Endodermal cell (in vitro differentiated cells): Measurements from ENCODE around the gene KCTD10. TPM values are rescaled to one million over a fixed set of nuclear protein-coding genes. Genes with fewer than 3 reads are reported as not detected.

Experiments used
- DNase-seq: peaks from one replicate; pipeline ENCODE4 v3.0.0-alpha.2; 2017
- H3K27ac ChIP-seq: 2 replicates; pipeline ENCODE4 v1.5.1; 2013; ENCODE audit warnings: mild to moderate bottlenecking, low read depth, low read length, moderate library complexity
- H3K27me3 ChIP-seq: 2 replicates; pipeline ENCODE4 v1.6.1; 2013; ENCODE audit warnings: mild to moderate bottlenecking, low read length, moderate library complexity; ENCODE audit not compliant: insufficient read depth, control insufficient read depth, poor library complexity, severe bottlenecking
- H3K36me3 ChIP-seq: 2 replicates; pipeline ENCODE4 v1.7.0; 2013; ENCODE audit warnings: mild to moderate bottlenecking, low read length, moderate library complexity; ENCODE audit not compliant: control insufficient read depth, insufficient read depth
- H3K4me1 ChIP-seq: one replicate; pipeline ENCODE4 v1.7.0; 2013; ENCODE audit warnings: low read length; ENCODE audit not compliant: control insufficient read depth, insufficient read depth
- H3K4me3 ChIP-seq: 2 replicates; pipeline ENCODE4 v1.5.1; 2013; ENCODE audit warnings: mild to moderate bottlenecking, low read length, moderate library complexity
- H3K9ac ChIP-seq: 2 replicates; pipeline ENCODE4 v1.6.1; 2013; ENCODE audit warnings: mild to moderate bottlenecking, low read length, moderate library complexity; ENCODE audit not compliant: poor library complexity, severe bottlenecking; ENCODE audit errors: extremely low read depth
- H3K9me3 ChIP-seq: 2 replicates; pipeline ENCODE4 v1.6.1; 2013; ENCODE audit warnings: mild to moderate bottlenecking, low read length, moderate library complexity; ENCODE audit not compliant: control insufficient read depth
- H3K27ac Mint-ChIP-seq: 2 replicates; pipeline ENCODE4 v1.8.0; 2020; ENCODE audit warnings: mixed read lengths
- H3K27me3 Mint-ChIP-seq: 2 replicates; pipeline ENCODE4 v1.8.0; 2021; ENCODE audit warnings: mild to moderate bottlenecking, mixed read lengths; ENCODE audit not compliant: insufficient read depth
- H3K36me3 Mint-ChIP-seq: 2 replicates; pipeline ENCODE4 v1.8.0; 2020; ENCODE audit warnings: low read depth, mixed read lengths
- H3K4me1 Mint-ChIP-seq: 2 replicates; pipeline ENCODE4 v1.8.0; 2020; ENCODE audit warnings: mixed read lengths
- H3K4me3 Mint-ChIP-seq: 2 replicates; pipeline ENCODE4 v1.8.0; 2020; ENCODE audit warnings: mild to moderate bottlenecking, moderate library complexity, mixed read lengths
- H3K9me3 Mint-ChIP-seq: 2 replicates; pipeline ENCODE4 v1.8.0; 2020; ENCODE audit warnings: mild to moderate bottlenecking, mixed read lengths
- WGBS, 2 experiments: methylation state at CpG; one replicate each; pipeline versions ENCODE4 v1.1.5 to v1.1.7; 2013; ENCODE audit warnings: missing lambda C conversion rate in 2 of 2, mixed read lengths in 1 of 2; ENCODE audit not compliant: insufficient coverage in 1 of 2, insufficient read length in 1 of 2; 5-methylcytosine and 5-hydroxymethylcytosine counted together
- total RNA-seq, 2 donors: library from RNA; stranded (reverse); fragmentation: NEBNext Ultra II Directional in 1 of 2; extraction: Animal tissue kit (Norgen Biotek cat#: 25700) in 1 of 2; gene quantifications; 2 replicates in 1 of 2; 3 replicates in 1 of 2; pipeline ENCODE4 v1.2.1, GENCODE V29; 2021
- TF ChIP-seq, protein P1 (sequence below): fragments of 200-600 bp; sonication (generic); conservative IDR thresholded peaks from 2 replicates; pipeline ENCODE4 v1.5.0; 2021; ENCODE audit warnings: antibody characterized with exemption, mild to moderate bottlenecking

KCTD10 gene
- total RNA-seq, 2 donors from 2014 or later: 50.9 to 53.5 TPM

DNA sequence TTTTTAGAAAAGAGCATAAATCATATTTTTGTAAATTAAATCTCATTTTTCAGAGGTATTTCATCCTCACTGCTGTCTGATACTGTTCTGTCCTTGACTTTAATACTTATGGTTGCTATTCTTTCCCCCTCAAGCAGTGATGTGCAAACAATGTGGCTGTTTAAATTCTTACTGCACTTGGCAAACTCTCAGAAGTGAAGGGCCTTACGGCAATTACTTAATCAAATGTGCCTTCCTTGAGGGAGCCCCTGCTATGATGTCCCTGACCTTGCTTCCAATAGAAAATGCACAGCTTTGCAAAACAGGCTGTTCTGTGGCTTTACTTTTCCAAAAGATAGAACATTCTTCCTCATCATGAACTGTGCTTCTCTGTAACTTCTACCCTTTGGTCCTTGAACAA, 35.5 kb upstream of the KCTD10 start:
- Mint-ChIP-seq H3K27ac (no peak overlapping the region), H3K27me3 (no peaks in the 10 kb centered on the region), H3K9me3 (no peaks in the 10 kb centered on the region), H3K4me3 (no peak overlapping the region), H3K36me3 (peaks cover 66% of the 10 kb centered on the region), H3K4me1 (peaks cover 17% of the 10 kb centered on the region)
- H3K4me1 ChIP-seq: no peaks in the 10 kb centered on the region
- peak overlapping the region; percentile 91 for H3K27ac ChIP-seq
- WGBS, 2 experiments: 67 to 95% methylated on average over 1 of the region's 1 CpG
- H3K9ac ChIP-seq: no peak overlapping the region
- no peak for DNase-seq
- TF ChIP-seq, protein P1, sequence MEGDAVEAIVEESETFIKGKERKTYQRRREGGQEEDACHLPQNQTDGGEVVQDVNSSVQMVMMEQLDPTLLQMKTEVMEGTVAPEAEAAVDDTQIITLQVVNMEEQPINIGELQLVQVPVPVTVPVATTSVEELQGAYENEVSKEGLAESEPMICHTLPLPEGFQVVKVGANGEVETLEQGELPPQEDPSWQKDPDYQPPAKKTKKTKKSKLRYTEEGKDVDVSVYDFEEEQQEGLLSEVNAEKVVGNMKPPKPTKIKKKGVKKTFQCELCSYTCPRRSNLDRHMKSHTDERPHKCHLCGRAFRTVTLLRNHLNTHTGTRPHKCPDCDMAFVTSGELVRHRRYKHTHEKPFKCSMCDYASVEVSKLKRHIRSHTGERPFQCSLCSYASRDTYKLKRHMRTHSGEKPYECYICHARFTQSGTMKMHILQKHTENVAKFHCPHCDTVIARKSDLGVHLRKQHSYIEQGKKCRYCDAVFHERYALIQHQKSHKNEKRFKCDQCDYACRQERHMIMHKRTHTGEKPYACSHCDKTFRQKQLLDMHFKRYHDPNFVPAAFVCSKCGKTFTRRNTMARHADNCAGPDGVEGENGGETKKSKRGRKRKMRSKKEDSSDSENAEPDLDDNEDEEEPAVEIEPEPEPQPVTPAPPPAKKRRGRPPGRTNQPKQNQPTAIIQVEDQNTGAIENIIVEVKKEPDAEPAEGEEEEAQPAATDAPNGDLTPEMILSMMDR: no peak
- no peaks in the 10 kb centered on the region for H3K27me3 ChIP-seq
- no peak overlapping the region for H3K4me3 ChIP-seq
- peaks cover 55% of the 10 kb centered on the region for H3K36me3 ChIP-seq
- H3K9me3 ChIP-seq: no peaks in the 10 kb centered on the region

DNA sequence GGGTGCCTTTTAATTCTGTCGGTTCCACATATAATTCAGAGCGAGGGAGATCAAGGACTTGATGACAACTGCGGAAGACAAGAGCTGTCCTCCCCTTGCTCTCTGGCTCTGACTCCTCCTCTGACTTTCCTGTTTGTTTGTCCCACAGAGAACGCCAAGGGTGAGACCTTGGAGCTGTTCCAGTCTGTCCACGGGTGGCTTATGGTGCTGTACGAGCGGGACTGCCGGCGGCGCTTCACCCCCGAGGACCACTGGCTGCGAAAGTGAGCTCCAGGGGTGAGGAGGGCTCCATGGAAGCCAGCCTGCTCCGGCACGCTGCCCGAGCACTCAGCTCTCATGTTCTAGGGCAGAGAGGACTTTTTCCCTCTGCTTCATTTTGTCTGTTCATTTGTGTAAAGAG, 33.1 kb upstream of the KCTD10 start:
- Mint-ChIP-seq H3K9me3 (no peaks in the 10 kb centered on the region), H3K4me1 (peaks cover 17% of the 10 kb centered on the region), H3K4me3 (no peak overlapping the region), H3K27me3 (no peaks in the 10 kb centered on the region), H3K36me3 (peaks cover 65% of the 10 kb centered on the region), H3K27ac (no peak overlapping the region)
- Histone ChIP-seq H3K9me3 (no peaks in the 10 kb centered on the region), H3K9ac (no peak overlapping the region), H3K36me3 (peaks cover 71% of the 10 kb centered on the region), H3K27me3 (no peaks in the 10 kb centered on the region), H3K4me1 (peaks cover 3% of the 10 kb centered on the region), H3K4me3 (no peak overlapping the region), H3K27ac (no peak overlapping the region)
- 89 to 93% methylated on average over 12 to 15 of the region's 15 CpGs for WGBS, 2 experiments
- DNase-seq: no peak
- TF ChIP-seq, protein P1: no peak

DNA sequence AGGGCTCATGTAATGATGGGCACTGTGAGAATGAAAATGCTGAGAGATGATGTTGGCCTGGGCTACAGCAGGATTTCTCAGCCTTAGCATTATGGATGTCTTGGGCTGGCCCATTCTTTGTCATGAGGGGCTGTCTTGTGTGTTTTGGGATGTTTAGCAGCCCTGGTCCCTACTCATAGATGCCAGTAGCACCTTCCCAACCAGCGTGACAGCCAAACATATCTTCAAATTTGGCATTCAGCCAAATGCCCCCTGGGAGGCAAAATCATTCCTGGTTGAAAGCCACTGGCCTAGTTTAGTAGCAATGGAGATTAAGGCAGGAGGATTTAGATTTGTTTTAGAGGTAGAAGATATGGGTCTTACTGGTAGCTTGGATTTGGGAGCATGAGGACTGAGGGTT, 27.0 kb upstream of the KCTD10 start:
- DNase-seq: no peak
- H3K27me3 ChIP-seq: no peaks in the 10 kb centered on the region
- Mint-ChIP-seq H3K27me3 (no peaks in the 10 kb centered on the region), H3K36me3 (peaks cover 61% of the 10 kb centered on the region), H3K4me3 (no peak overlapping the region), H3K9me3 (no peaks in the 10 kb centered on the region), H3K27ac (no peak overlapping the region), H3K4me1 (peaks cover 15% of the 10 kb centered on the region)
- TF ChIP-seq, protein P1: no peak
- peaks cover 3% of the 10 kb centered on the region for H3K4me1 ChIP-seq
- no peaks in the 10 kb centered on the region for H3K9me3 ChIP-seq
- WGBS, 2 experiments: 76 to 80% methylated on average over 1 of the region's 1 CpG
- H3K9ac ChIP-seq: no peak overlapping the region
- no peak overlapping the region for H3K27ac ChIP-seq
- no peak overlapping the region for H3K4me3 ChIP-seq
- H3K36me3 ChIP-seq: peaks cover 72% of the 10 kb centered on the region
